Right renal cortex interstitium (tissue), 3 donors: ENCODE measurements around the gene C1QTNF4. TPM values are rescaled to one million over a fixed set of nuclear protein-coding genes. Genes with fewer than 3 reads are reported as not detected.

Source experiments
- polyA plus RNA-seq, 3 donors: library from polyadenylated mRNA; unstranded; fragments of 120-200 nt; gene quantifications; one replicate each; pipeline ENCODE4 v1.2.1, GENCODE V29; 2013; ENCODE audit not compliant: insufficient read length in 3 of 3

Gene C1QTNF4
- polyA plus RNA-seq, 3 donors = 4.5 to 6.3 (median 5.3) TPM

Other genes starting within 250 kb of the C1QTNF4 start
- gene MYBPC3, start 241.7 kb downstream of the C1QTNF4 start, polyA plus RNA-seq = under 1 TPM; 0.08 to 0.64 (median 0.18) TPM
- 1 to 10 TPM; 2.5 to 3.7 (median 2.9) TPM for gene SPI1, start 215.9 kb downstream of the C1QTNF4 start, polyA plus RNA-seq
- 10 to 100 TPM; 37.3 to 45.0 (median 39.8) TPM for gene SLC39A13, start 185.8 kb downstream of the C1QTNF4 start, polyA plus RNA-seq
- gene PSMC3, start 168.0 kb downstream of the C1QTNF4 start, polyA plus RNA-seq = 100 to 1,000 TPM; 175 to 194 (median 176) TPM
- gene RAPSN, start 145.3 kb downstream of the C1QTNF4 start, polyA plus RNA-seq = under 1 TPM in 2 of 3 donors, not detected in 1; 0.13 to 0.14 TPM
- 10 to 100 TPM; 92.7 to 99.4 (median 98.1) TPM for gene CELF1, start 41.3 kb downstream of the C1QTNF4 start, polyA plus RNA-seq
- gene PTPMT1, start 28.8 kb downstream of the C1QTNF4 start, polyA plus RNA-seq = 10 to 100 TPM; 51.6 to 61.4 (median 55.3) TPM
- gene KBTBD4, start 15.4 kb downstream of the C1QTNF4 start, polyA plus RNA-seq = 10 to 100 TPM; 28.4 to 30.0 (median 29.8) TPM
- 100 to 1,000 TPM; 162 to 168 (median 166) TPM for gene NDUFS3, start 15.3 kb downstream of the C1QTNF4 start, polyA plus RNA-seq
- under 1 TPM in 2 of 3 donors, not detected in 1; 0.19 to 0.40 TPM for gene FAM180B, start 7.7 kb downstream of the C1QTNF4 start, polyA plus RNA-seq
- gene MTCH2, start 48.1 kb upstream of the C1QTNF4 start, polyA plus RNA-seq = 100 to 1,000 TPM; 121 to 136 (median 132) TPM
- gene AGBL2, start 121.0 kb upstream of the C1QTNF4 start, polyA plus RNA-seq = 10 to 100 TPM in 1 of 3 donors, 1 to 10 TPM in 2; 7.1 to 10.6 (median 8.9) TPM
- gene FNBP4, start 172.9 kb upstream of the C1QTNF4 start, polyA plus RNA-seq = 100 to 1,000 TPM in 1 of 3 donors, 10 to 100 TPM in 2; 89.9 to 114 (median 95.4) TPM